Measurements from ENCODE around the gene AKAP11. TPM values are rescaled to one million over a fixed set of nuclear protein-coding genes. Genes with fewer than 3 reads are reported as not detected.

AKAP11 gene
- total and polyA plus RNA-seq, 2 of the 13 experiments (the other 11 are each of a cell fraction or from before 2014, with no cell fraction given), result 7.2 to 9.8 TPM

- Histone ChIP-seq H3K9me3 (ENCODE audit: low read length) (no peaks in the 10 kb centered on the region), H3K4me1 (ENCODE audit: insufficient read depth, low read length) (peaks cover 32% of the 10 kb centered on the region), H2AFZ (ENCODE audit: low read length) (no peak overlapping the region), H3K27ac (ENCODE audit: extremely low read length, insufficient read depth, low read length) (no peak overlapping the region), H3K4me2 (ENCODE audit: low read depth, low read length) (no peak overlapping the region), H3K79me2 (ENCODE audit: insufficient read depth, low read length) (peaks cover 11% of the 10 kb centered on the region), H3K36me3 (replicated peaks in 1 of 2; ENCODE audit: control insufficient read depth in 1 of 2, insufficient read depth in 2 of 2, low read length in 2 of 2) (0 out of 5 replicates have a peak, but pooled peaks cover 0 to 2% of the 10 kb centered on the region in 2 experiments), H3K27me3 (ENCODE audit: control insufficient read depth in 1 of 2, insufficient read depth in 2 of 2, low read length in 2 of 2) (no peaks in the 10 kb centered on the region; a peak in 1 of 5 replicates), H3K9ac (ENCODE audit: insufficient read depth, low read depth, low read length) (no peak overlapping the region), H3K4me3 (replicated peaks in 1 of 3; ENCODE audit: insufficient read depth in 1 of 3, low read depth in 2 of 3, low read length in 3 of 3) (no peak overlapping the region), H4K20me1 (ENCODE audit: insufficient read depth, low read length) (no peaks in the 10 kb centered on the region)
- ATAC-seq (no peak), FAIRE-seq (no peak), DNase-seq (ENCODE audit: low spot score) (no peak)
- POLR2A ChIA-PET, result no interaction called here
- in situ Hi-C loops (cut with HindIII; ENCODE audit: extremely low pct_ligation_motif_present, low pct_unique_long_range_greater_than_20kb), result no loop called here
- BruUV-seq (replicated peaks), result no TSS peak
- WGBS (ENCODE audit: low lambda C conversion rate), result 96% methylated on average over 2 of the region's 2 CpGs
- CTCF ChIA-PET (ENCODE audit: low intra/inter-chr PET ratio, low total read pairs), result no interaction called here
- TF ChIP-seq NR1H2 (CRISPR knock-in tag; IDR thresholded peaks at IDR 0.05; ENCODE audit: borderline replicate concordance, low read depth) (no peak), CCDC6 (CRISPR knock-in tag; IDR thresholded peaks at IDR 0.05) (no peak), ZNF382 (CRISPR knock-in tag; IDR thresholded peaks at IDR 0.05; ENCODE audit: borderline replicate concordance) (no peak), FUBP1 (CRISPR knock-in tag; IDR thresholded peaks at IDR 0.05; ENCODE audit: borderline replicate concordance) (no peak), ZC3H13 (CRISPR knock-in tag; IDR thresholded peaks at IDR 0.05) (no peak), POLR2A (IDR thresholded peaks at IDR 0.05; ENCODE audit: insufficient read depth in 1 of 2, low read depth in 2 of 2, low read length in 2 of 2) (no peak), NPAS2 (CRISPR knock-in tag; IDR thresholded peaks at IDR 0.05; ENCODE audit: borderline replicate concordance) (no peak), ZBTB33 (CRISPR knock-in tag; IDR thresholded peaks at IDR 0.05) (no peak), BORCS8-MEF2B (CRISPR knock-in tag; IDR thresholded peaks at IDR 0.05) (no peak)
- intact Hi-C loops (cut with micrococcal nuclease; ENCODE audit: unreplicated experiment), result no loop called here
Observed at GRCh38 chr13:42280537-42280936, 8.6 kb downstream of the AKAP11 start.
